GM18520 (cell line): ENCODE data around the gene ESD.

Source experiments
- ATAC-seq: cut with Tn5 transposase; IDR thresholded peaks from one replicate; pipeline ENCODE4 v1.9.1; 2021; ENCODE audit not compliant: unreplicated experiment

Gene ESD

GRCh38 chr13:46747031-46747820 lies 49.7 kb downstream of the ESD start:
- no peak for ATAC-seq

- no peak for ATAC-seq
Measured at GRCh38 chr13:46745706-46746105, 51.3 kb downstream of the ESD start.

- ATAC-seq, result no peak
Measured at GRCh38 chr13:46745062-46745461, 51.9 kb downstream of the ESD start.

GRCh38 chr13:46743191-46743590 lies 53.8 kb downstream of the ESD start:
- ATAC-seq, result no peak

GRCh38 chr13:46739447-46740098 lies 57.4 kb downstream of the ESD start:
- ATAC-seq, result no peak

- ATAC-seq, result no peak
Measured at GRCh38 chr13:46738766-46739165, 58.2 kb downstream of the ESD start.

GRCh38 chr13:46738055-46738454 lies 58.9 kb downstream of the ESD start:
- no peak for ATAC-seq

- no peak for ATAC-seq
Measured at GRCh38 chr13:46736541-46737310, 60.2 kb downstream of the ESD start.

GRCh38 chr13:46735425-46735824 lies 61.5 kb downstream of the ESD start:
- no peak for ATAC-seq

- no peak for ATAC-seq
Measured at GRCh38 chr13:46731535-46731934, 65.4 kb downstream of the ESD start.

- no peak for ATAC-seq
Measured at GRCh38 chr13:46728777-46729176, 68.2 kb downstream of the ESD start.

GRCh38 chr13:46726347-46726746 lies 70.6 kb downstream of the ESD start:
- no peak for ATAC-seq
